Muscle of back (tissue), 11 donors: ENCODE results near the gene AKR1D1. TPM values are rescaled to one million over a fixed set of nuclear protein-coding genes. Genes with fewer than 3 reads are reported as not detected.

Experiments used
- DNase-seq, 3 donors: peaks; one replicate each; pipeline versions ENCODE4 v3.0.0 to v3.0.0-alpha.2; 2013
- polyA plus RNA-seq, 10 donors: library from polyadenylated mRNA; unstranded; fragments of 120-200 nt; gene quantifications; one replicate each; pipeline ENCODE4 v1.2.1, GENCODE V29; 2013; ENCODE audit not compliant: insufficient read length in 10 of 10

AKR1D1 gene
- polyA plus RNA-seq, 10 donors, result 0.14 to 0.22 TPM; not detected in 8

- DNase-seq, result no peak
These were observed 90.4 kb downstream of the AKR1D1 start for GRCh38 chr7:138166681-138167080.

GRCh38 chr7:138167222-138167621 lies 91.0 kb downstream of the AKR1D1 start:
- DNase-seq, result no peak

GRCh38 chr7:138167869-138168296 lies 91.6 kb downstream of the AKR1D1 start:
- no peak for DNase-seq

Other genes with a start within 250 kb of the AKR1D1 start
- 1 to 10 TPM in 1 of 10 donors, under 1 TPM in 9; 0.44 to 1.5 (median 0.66) TPM for gene DGKI, start 229.5 kb upstream of the AKR1D1 start, polyA plus RNA-seq
- 10 to 100 TPM; 25.5 to 38.7 (median 34.8) TPM for gene CREB3L2, start 74.4 kb upstream of the AKR1D1 start, polyA plus RNA-seq